Adrenal gland (tissue), 5 donors: ENCODE measurements around the gene RBPJL.

Source experiments
- POLR2A ChIP-seq, 2 donors: fragments of 450-650 bp; IDR thresholded peaks; one replicate each; pipeline ENCODE4 v1.6.1; 2017; ENCODE audit warnings: antibody characterized with exemption in 2 of 2, mild to moderate bottlenecking in 2 of 2, moderate library complexity in 1 of 2
- TF ChIP-seq, protein P1 (sequence below), 6 experiments: fragments of 450-650 bp in 4 of 6; fragments of 200-600 bp in 2 of 6; sonication (generic) in 1 of 6; IDR thresholded peaks; 1 replicate in 5 of 6; 2 replicates in 1 of 6; pipeline versions ENCODE4 v1.5.1 to v1.8.0; 2016 to 2021; ENCODE audit warnings: antibody characterized with exemption in 6 of 6, mild to moderate bottlenecking in 2 of 6, moderate library complexity in 1 of 6
- donor health status: DM: no; HTN: no; CAD: no.

DNA sequence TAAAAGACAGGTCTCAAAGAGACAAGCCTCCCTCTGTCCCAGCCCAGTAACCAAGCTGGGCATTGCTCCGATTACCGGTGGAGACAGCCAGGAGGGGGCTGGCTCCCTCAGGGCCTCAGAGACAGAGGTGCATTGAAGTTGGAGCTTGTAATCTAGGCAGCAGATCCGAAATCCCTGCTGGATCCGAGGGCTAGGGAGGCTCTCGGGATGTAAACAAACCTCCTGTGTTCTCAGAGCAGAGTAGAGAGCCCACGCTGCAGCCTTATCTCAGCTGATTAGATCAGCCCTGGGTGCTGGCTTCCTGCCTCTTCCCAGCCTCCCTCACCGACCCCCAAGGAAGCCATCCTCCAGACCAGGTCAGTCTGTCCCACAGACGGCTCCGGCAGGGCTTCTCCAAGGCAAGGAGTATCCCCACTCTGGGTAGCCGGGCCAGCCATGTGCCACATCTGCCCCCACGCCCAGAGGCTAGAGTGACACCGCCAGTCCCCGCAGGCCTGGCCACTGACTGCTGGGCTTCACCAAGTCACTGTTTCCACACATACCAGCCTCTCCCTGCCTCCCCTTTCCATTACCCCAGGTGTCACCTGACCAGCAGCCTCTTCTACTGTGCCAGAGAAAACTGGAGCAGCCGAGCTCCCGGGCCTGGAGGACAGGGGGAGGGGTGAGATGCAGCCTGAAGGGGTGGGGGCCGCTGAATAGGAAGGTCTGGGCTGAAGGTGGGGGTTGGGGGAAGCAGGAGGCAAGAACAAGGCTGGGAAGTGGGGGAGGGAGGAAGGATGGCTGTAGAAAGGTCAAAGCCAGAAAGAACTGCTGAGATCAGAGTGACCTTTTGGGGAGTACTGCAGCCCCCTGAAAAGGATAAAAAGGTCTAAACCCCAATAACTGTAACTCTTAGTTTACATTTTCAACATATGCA is 35.6 kb downstream of the RBPJL start:
- TF ChIP-seq, protein P1, sequence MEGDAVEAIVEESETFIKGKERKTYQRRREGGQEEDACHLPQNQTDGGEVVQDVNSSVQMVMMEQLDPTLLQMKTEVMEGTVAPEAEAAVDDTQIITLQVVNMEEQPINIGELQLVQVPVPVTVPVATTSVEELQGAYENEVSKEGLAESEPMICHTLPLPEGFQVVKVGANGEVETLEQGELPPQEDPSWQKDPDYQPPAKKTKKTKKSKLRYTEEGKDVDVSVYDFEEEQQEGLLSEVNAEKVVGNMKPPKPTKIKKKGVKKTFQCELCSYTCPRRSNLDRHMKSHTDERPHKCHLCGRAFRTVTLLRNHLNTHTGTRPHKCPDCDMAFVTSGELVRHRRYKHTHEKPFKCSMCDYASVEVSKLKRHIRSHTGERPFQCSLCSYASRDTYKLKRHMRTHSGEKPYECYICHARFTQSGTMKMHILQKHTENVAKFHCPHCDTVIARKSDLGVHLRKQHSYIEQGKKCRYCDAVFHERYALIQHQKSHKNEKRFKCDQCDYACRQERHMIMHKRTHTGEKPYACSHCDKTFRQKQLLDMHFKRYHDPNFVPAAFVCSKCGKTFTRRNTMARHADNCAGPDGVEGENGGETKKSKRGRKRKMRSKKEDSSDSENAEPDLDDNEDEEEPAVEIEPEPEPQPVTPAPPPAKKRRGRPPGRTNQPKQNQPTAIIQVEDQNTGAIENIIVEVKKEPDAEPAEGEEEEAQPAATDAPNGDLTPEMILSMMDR (IDR thresholded peaks at IDR 0.05): no peak
- TF ChIP-seq POLR2A (IDR thresholded peaks at IDR 0.05): peak; percentile 10 to 96
